ENCODE results near the gene SEPTIN1. TPM values are rescaled to one million over a fixed set of nuclear protein-coding genes. Genes with fewer than 3 reads are reported as not detected.
"Not testable (repeated sequence)": the region's sequence is repeated elsewhere in the genome, so short reads cannot be mapped to it uniquely, and the experiment has no call there.

The SEPTIN1 gene
- total RNA-seq, 1 donor from 2014 or later: 0.38 TPM

DNA sequence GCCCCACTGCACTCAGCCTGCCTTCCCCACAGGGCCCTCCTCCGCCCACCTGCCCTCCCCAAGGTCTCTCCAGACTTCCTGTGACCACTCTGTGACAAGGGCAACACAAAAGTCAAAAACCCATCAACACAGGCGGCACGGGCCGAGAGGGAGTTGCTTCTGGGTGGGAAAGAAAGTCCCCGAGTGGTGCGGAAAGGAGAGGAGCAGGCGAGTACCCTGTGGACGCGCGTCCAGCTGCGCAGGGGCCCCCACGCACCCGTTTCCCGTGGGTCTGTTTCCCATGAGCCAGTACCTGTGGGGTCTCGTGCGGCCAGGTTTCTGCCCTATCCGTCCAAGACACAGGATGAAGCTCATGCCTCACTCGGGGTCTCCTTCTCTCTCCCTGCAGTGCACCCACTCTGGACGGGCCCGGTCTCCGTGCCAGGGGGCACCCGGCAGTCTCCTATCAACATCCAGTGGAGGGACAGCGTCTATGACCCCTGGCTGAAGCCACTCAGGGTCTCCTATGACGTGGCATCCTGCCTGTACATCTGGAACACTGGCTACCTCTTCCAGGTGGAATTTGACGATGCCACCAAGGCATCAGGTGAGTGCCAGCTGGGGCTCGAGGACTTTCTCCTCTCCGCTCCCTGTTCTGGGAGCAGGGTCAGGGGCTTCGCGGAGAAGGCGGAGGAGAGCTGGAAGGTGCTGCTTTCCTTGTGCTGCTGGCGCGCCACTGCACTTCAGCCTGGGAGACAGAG, 39.4 kb downstream of the SEPTIN1 start:
- no peak for DNase-seq (ENCODE audit: low read depth)
- no peaks in the 10 kb centered on the region for H3K36me3 ChIP-seq (ENCODE audit: control insufficient read depth, insufficient read depth, low read length)
- no peaks in the 10 kb centered on the region for H3K27me3 ChIP-seq (ENCODE audit: control insufficient read depth, insufficient read depth, low read length)
- H3K4me3 ChIP-seq (ENCODE audit: low read depth, low read length): no peak overlapping the region
- TF ChIP-seq, protein P1, sequence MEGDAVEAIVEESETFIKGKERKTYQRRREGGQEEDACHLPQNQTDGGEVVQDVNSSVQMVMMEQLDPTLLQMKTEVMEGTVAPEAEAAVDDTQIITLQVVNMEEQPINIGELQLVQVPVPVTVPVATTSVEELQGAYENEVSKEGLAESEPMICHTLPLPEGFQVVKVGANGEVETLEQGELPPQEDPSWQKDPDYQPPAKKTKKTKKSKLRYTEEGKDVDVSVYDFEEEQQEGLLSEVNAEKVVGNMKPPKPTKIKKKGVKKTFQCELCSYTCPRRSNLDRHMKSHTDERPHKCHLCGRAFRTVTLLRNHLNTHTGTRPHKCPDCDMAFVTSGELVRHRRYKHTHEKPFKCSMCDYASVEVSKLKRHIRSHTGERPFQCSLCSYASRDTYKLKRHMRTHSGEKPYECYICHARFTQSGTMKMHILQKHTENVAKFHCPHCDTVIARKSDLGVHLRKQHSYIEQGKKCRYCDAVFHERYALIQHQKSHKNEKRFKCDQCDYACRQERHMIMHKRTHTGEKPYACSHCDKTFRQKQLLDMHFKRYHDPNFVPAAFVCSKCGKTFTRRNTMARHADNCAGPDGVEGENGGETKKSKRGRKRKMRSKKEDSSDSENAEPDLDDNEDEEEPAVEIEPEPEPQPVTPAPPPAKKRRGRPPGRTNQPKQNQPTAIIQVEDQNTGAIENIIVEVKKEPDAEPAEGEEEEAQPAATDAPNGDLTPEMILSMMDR (IDR thresholded peaks at IDR 0.05; ENCODE audit: insufficient read depth, low read length, poor library complexity, severe bottlenecking): no peak

DNA sequence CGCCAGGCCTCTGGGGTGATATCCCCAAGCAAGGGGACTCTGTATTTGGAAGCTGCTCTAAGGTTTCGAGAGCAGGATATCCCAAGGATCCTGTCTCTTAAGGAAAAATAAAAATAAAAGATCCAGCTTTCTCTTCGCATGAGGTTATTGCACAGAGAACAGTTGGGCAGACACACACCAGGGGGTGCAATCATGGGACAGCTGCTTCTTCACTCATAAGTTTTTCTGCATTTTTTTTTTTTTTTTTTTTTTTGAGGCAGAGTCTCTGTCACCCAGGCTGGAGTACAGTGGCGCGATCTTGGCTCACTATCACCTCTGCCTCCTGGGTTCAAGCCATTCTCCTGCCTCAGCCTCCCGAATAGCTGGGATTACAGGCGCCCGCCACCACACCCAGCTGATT, 40.4 kb downstream of the SEPTIN1 start:
- not testable (repeated sequence) for H3K4me3 ChIP-seq (ENCODE audit: low read depth, low read length); DNase-seq (ENCODE audit: low read depth); H3K36me3 ChIP-seq (ENCODE audit: control insufficient read depth, insufficient read depth, low read length); H3K27me3 ChIP-seq (ENCODE audit: control insufficient read depth, insufficient read depth, low read length)

DNA sequence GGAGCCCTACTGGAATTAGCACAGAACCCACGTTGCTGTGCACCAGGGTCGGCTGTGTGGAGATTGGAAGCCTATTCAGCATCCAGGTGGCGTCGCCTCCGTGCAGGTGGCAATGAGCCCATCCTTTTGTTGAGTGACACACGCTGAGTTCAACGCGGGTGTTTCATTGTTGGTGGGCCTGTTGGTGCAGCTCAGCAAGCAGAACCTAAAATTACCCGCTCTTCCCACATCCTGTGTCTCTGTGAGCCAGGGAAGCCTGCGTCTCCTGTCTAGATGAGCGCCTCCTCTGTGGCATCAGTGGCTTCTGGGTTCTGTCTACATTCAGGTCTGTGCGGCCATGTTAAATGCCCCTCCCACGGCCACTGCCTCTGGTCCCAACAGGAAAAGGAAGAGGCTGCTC, 41.7 kb downstream of the SEPTIN1 start:
- no peak overlapping the region for H3K4me3 ChIP-seq (ENCODE audit: low read depth, low read length)
- TF ChIP-seq, protein P1 (IDR thresholded peaks at IDR 0.05; ENCODE audit: insufficient read depth, low read length, poor library complexity, severe bottlenecking): no peak
- no peak for DNase-seq (ENCODE audit: low read depth)
- H3K36me3 ChIP-seq (ENCODE audit: control insufficient read depth, insufficient read depth, low read length): no peaks in the 10 kb centered on the region
- no peaks in the 10 kb centered on the region for H3K27me3 ChIP-seq (ENCODE audit: control insufficient read depth, insufficient read depth, low read length)

DNA sequence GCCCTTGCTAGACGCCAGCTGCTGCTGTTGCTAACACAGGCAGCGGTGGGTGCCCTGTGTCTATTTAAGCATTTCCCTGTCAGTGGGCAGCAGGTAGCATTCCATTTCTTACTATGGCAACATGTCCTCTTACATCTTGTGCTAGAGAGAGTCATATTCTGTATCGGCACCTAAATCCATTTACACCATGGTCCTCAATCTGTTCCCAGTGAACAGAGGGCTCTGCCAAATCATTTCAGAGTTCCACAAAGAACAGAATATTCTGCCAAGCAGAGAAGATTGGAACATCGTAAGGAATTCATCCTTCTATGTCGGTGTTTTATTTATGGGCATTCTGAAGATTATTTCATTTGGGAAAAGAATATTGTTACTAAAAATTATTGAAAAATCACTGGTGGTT, 43.6 kb downstream of the SEPTIN1 start:
- not testable (repeated sequence) for H3K27me3 ChIP-seq (ENCODE audit: control insufficient read depth, insufficient read depth, low read length); H3K36me3 ChIP-seq (ENCODE audit: control insufficient read depth, insufficient read depth, low read length); DNase-seq (ENCODE audit: low read depth); H3K4me3 ChIP-seq (ENCODE audit: low read depth, low read length)

DNA sequence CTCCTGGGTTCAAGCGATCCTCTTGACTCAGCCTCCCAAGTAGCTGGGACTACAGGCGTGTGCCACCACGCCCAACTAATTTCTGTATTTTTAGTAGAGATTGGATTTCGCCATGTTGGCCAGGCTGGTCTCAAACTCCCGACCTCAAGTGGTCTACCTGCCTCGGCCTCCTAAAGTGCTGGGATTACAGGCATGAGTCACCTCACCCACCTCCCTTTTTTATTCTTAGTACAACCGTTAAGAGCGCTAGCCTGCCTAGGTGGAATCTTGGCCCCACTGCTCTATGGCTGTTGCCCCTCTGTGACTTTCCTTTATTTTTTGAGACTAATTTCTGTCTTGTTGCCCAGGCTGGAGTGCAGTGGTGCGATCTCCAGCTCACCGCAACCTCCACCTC, 44.4 kb downstream of the SEPTIN1 start:
- not testable (repeated sequence) for H3K27me3 ChIP-seq (ENCODE audit: control insufficient read depth, insufficient read depth, low read length); H3K36me3 ChIP-seq (ENCODE audit: control insufficient read depth, insufficient read depth, low read length); DNase-seq (ENCODE audit: low read depth); H3K4me3 ChIP-seq (ENCODE audit: low read depth, low read length)

DNA sequence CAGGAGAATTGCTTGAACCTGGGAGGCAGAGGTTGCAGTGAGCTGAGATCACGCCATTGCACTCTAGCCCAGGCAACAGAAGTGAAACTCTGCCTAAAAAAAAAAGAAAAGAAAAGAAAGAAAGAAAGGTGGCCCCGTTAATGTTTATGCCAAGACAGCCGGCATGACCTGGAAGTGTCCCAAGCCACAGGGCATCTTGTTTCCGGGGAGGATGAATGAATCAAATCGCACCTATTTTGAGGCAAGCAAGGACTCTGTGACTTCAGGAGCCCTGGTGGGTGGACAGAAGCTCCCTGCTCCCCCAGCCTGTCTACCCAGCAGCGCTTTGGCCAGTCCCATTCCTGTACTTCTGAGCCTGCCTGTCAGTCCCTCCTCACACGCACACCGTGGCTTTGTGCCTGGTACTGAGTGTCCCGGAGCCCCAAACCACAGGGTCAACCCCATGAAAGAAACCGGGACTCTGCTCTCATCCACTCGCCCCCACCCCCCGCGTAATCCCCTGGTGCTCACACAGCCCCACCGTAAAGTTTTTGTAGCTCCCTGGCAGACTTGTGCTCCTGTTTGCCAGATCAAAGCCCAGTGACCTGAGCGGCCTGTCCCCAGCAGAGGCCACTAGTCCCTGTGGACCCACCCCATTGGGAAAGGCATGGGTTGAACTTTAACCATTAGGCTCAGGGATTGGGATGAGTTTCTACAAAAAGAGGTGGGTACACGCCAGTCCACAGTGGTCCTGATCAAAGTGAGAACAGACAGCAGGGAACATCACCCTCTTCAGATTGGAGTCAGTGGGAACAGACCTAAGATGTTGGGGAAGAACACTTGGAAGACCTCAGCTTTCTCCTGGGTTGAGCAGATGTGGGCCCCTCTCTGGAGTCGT, 46.5 kb downstream of the SEPTIN1 start:
- TF ChIP-seq, protein P1 (IDR thresholded peaks at IDR 0.05; ENCODE audit: insufficient read depth, low read length, poor library complexity, severe bottlenecking): no peak
- H3K4me3 ChIP-seq (ENCODE audit: low read depth, low read length): peak overlapping the region; percentile 34
- peak; percentile 14 for DNase-seq (ENCODE audit: low read depth)
- H3K36me3 ChIP-seq (ENCODE audit: control insufficient read depth, insufficient read depth, low read length): no peaks in the 10 kb centered on the region
- no peaks in the 10 kb centered on the region for H3K27me3 ChIP-seq (ENCODE audit: control insufficient read depth, insufficient read depth, low read length)

DNA sequence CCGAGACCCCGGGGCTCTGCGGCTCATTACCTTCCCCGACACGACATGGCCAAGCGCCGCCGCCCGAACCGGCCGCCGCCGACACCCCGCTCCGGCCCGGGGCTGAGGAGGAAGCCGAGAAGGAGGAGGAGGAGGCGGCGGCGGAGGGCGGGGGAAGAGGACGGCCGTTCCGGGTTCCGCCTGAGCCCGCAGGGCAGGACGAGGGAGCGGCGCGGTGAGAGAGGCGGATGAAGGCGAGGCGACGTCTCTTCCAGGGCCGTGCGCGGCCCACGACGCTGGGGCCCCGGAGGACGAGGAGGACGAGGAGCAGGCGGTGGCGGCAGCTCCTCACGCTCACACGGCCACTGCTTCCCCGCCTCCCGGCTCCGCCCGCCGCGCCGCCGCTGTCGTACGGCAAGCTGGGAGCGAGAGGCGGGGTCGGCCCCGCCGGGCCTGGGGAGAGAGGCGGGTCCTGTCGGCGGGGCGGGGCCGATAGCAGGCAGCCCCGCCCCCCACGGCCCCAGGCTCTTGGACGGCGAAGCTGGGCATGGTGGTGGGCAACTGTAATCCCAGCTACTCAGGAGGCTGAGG, 47.2 kb downstream of the SEPTIN1 start:
- H3K36me3 ChIP-seq (ENCODE audit: control insufficient read depth, insufficient read depth, low read length); H3K27me3 ChIP-seq (ENCODE audit: control insufficient read depth, insufficient read depth, low read length): not testable (repeated sequence)
- DNase-seq (ENCODE audit: low read depth): peak; percentile 21
- peak overlapping the region; percentile 87 for H3K4me3 ChIP-seq (ENCODE audit: low read depth, low read length)

DNA sequence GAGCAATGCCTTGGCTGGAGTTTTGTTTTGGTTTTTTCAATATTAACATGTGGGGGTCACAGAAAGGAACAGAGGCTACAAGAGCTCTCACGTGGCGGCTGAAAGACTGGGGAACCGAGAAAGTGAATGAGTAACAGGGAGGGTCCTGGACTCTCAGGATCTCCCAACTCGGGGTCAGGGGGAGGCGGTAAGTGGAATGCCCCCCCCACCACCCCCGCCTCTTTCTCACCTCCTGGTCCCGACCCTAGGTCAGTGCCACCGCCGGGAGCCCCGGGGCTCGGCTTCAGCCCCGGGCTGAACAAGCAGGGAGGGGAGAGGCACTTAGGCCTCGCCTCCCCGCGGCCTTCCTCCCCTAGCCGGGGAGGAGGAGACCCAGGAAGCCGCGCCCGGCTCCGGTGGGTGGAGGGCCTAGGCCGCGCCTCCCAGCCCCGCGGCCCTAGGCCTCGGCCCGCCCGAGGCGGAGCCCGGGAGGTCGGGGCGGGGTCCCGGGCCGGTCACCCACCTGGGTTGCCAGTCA, 47.8 kb downstream of the SEPTIN1 start:
- peak overlapping the region; percentile 87 for H3K4me3 ChIP-seq (ENCODE audit: low read depth, low read length)
- H3K36me3 ChIP-seq (ENCODE audit: control insufficient read depth, insufficient read depth, low read length); H3K27me3 ChIP-seq (ENCODE audit: control insufficient read depth, insufficient read depth, low read length): not testable (repeated sequence)
- peak; percentile 14 for DNase-seq (ENCODE audit: low read depth)
